Measurements from ENCODE around the gene ADAM15.

Gene ADAM15

DNA sequence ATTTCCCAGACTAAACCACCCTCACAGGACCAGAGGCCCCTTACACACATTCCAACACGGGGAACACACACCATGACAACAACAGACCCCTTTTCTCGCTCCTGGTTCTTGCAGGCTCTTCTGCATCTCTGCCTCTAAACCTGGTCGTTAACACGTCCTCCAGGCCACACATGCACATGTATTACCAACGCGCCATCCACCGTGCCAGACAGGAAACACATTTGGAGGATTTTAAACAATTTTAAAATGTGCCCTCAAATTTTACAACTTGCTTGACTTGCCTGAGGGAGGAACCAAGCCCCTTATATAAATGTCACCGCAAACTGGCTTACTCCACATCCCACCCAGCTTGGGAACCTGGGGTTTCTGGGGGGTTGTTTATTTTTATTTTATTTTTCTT lies 59.7 kb downstream of the ADAM15 start:
- H3K9me3 ChIP-seq (ENCODE audit: insufficient read depth, low read length), result no peaks in the 10 kb centered on the region
- H3K9ac ChIP-seq (ENCODE audit: low read length), result no peak overlapping the region
- no peaks in the 10 kb centered on the region for H4K20me1 ChIP-seq (ENCODE audit: insufficient read depth, low read length)
- H3K4me1 ChIP-seq (ENCODE audit: low read length), result 0 out of 2 replicates have a peak, but pooled peaks cover 4% of the 10 kb centered on the region
- H2AFZ ChIP-seq (ENCODE audit: low read depth, low read length), result no peak overlapping the region
- no peak overlapping the region for H3K4me2 ChIP-seq (ENCODE audit: low read length)
- TF ChIP-seq, protein P1, sequence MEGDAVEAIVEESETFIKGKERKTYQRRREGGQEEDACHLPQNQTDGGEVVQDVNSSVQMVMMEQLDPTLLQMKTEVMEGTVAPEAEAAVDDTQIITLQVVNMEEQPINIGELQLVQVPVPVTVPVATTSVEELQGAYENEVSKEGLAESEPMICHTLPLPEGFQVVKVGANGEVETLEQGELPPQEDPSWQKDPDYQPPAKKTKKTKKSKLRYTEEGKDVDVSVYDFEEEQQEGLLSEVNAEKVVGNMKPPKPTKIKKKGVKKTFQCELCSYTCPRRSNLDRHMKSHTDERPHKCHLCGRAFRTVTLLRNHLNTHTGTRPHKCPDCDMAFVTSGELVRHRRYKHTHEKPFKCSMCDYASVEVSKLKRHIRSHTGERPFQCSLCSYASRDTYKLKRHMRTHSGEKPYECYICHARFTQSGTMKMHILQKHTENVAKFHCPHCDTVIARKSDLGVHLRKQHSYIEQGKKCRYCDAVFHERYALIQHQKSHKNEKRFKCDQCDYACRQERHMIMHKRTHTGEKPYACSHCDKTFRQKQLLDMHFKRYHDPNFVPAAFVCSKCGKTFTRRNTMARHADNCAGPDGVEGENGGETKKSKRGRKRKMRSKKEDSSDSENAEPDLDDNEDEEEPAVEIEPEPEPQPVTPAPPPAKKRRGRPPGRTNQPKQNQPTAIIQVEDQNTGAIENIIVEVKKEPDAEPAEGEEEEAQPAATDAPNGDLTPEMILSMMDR (IDR thresholded peaks at IDR 0.05; ENCODE audit: low read depth, low read length), result no peak
- no peaks in the 10 kb centered on the region for H3K79me2 ChIP-seq (ENCODE audit: low read length)
- H3K27me3 ChIP-seq (ENCODE audit: low read depth, low read length), result peaks cover 13% of the 10 kb centered on the region; the same call in 1 of the 2 replicates
- H3K36me3 ChIP-seq (replicated peaks; ENCODE audit: low read depth, low read length), result no peaks in the 10 kb centered on the region
- no peak overlapping the region for H3K4me3 ChIP-seq (ENCODE audit: low read length)
- H3K27ac ChIP-seq (ENCODE audit: low read length), result no peak overlapping the region
